Stimulated activated memory B cell treated with anti-CD40 and anti-IgM and Interleukin-4, amounts not matched to agents 10 μg/mL and 1 μg/mL and 100 μg/mL, for 72 hours (primary cell): ENCODE data around the gene ZFR2.

ENCODE experiments used
- ATAC-seq: fragments of 150-1000 bp; cut with Tn5 transposase; 2 replicates; pipeline ENCODE4 v1.10.0; 2021
- H3K27ac Mint-ChIP-seq: one replicate; pipeline ENCODE4 v1.8.0; 2022; ENCODE audit warnings: mild to moderate bottlenecking, mixed read lengths
- H3K27me3 Mint-ChIP-seq: one replicate; pipeline ENCODE4 v1.8.0; 2022; ENCODE audit warnings: mixed read lengths
- H3K36me3 Mint-ChIP-seq: one replicate; pipeline ENCODE4 v1.8.0; 2022; ENCODE audit warnings: mixed read lengths
- H3K4me1 Mint-ChIP-seq: one replicate; pipeline ENCODE4 v1.8.0; 2022; ENCODE audit warnings: mixed read lengths
- H3K4me3 Mint-ChIP-seq: one replicate; pipeline ENCODE4 v1.8.0; 2022; ENCODE audit warnings: mild to moderate bottlenecking, moderate library complexity, mixed read lengths
- H3K9me3 Mint-ChIP-seq: one replicate; pipeline ENCODE4 v1.8.0; 2022; ENCODE audit warnings: mixed read lengths

ZFR2 gene

GRCh38 chr19:3834349-3835054 is 34.3 kb downstream of the ZFR2 start:
- H3K27ac Mint-ChIP-seq = no peak overlapping the region
- H3K4me1 Mint-ChIP-seq = no peaks in the 10 kb centered on the region
- no peaks in the 10 kb centered on the region for H3K27me3 Mint-ChIP-seq
- ATAC-seq = no peak
- H3K9me3 Mint-ChIP-seq = no peaks in the 10 kb centered on the region
- no peaks in the 10 kb centered on the region for H3K36me3 Mint-ChIP-seq
- H3K4me3 Mint-ChIP-seq = no peak overlapping the region

- no peak overlapping the region for H3K27ac Mint-ChIP-seq
- no peaks in the 10 kb centered on the region for H3K4me1 Mint-ChIP-seq
- no peak for ATAC-seq
- no peak overlapping the region for H3K4me3 Mint-ChIP-seq
- H3K9me3 Mint-ChIP-seq = no peaks in the 10 kb centered on the region
- H3K27me3 Mint-ChIP-seq = peaks cover 6% of the 10 kb centered on the region
- no peaks in the 10 kb centered on the region for H3K36me3 Mint-ChIP-seq
Observed at GRCh38 chr19:3833578-3834348, 35.1 kb downstream of the ZFR2 start.

GRCh38 chr19:3832001-3832400 is 36.8 kb downstream of the ZFR2 start:
- Mint-ChIP-seq H3K27ac (no peak overlapping the region), H3K27me3 (peaks cover 15% of the 10 kb centered on the region), H3K36me3 (no peaks in the 10 kb centered on the region), H3K4me3 (no peak overlapping the region), H3K4me1 (peaks cover 7% of the 10 kb centered on the region), H3K9me3 (no peaks in the 10 kb centered on the region)
- ATAC-seq = no peak

- Mint-ChIP-seq H3K4me1 (peaks cover 7% of the 10 kb centered on the region), H3K4me3 (no peak overlapping the region), H3K36me3 (no peaks in the 10 kb centered on the region), H3K9me3 (no peaks in the 10 kb centered on the region), H3K27me3 (peaks cover 17% of the 10 kb centered on the region), H3K27ac (no peak overlapping the region)
- no peak for ATAC-seq
Observed at GRCh38 chr19:3831601-3832000, 37.2 kb downstream of the ZFR2 start.

- no peak for ATAC-seq
- Mint-ChIP-seq H3K27ac (no peak overlapping the region), H3K4me1 (peaks cover 7% of the 10 kb centered on the region), H3K4me3 (no peak overlapping the region), H3K27me3 (peaks cover 24% of the 10 kb centered on the region), H3K9me3 (no peaks in the 10 kb centered on the region), H3K36me3 (no peaks in the 10 kb centered on the region)
Observed at GRCh38 chr19:3830621-3831589, 37.9 kb downstream of the ZFR2 start.

- Mint-ChIP-seq H3K4me3 (no peak overlapping the region), H3K4me1 (peaks cover 7% of the 10 kb centered on the region), H3K9me3 (no peaks in the 10 kb centered on the region), H3K27ac (no peak overlapping the region), H3K27me3 (peaks cover 32% of the 10 kb centered on the region), H3K36me3 (no peaks in the 10 kb centered on the region)
- ATAC-seq = no peak
Observed at GRCh38 chr19:3827306-3827705, 41.5 kb downstream of the ZFR2 start.

GRCh38 chr19:3826163-3826562 is 42.7 kb downstream of the ZFR2 start:
- peaks cover 15% of the 10 kb centered on the region for H3K4me1 Mint-ChIP-seq
- peaks cover 32% of the 10 kb centered on the region for H3K27me3 Mint-ChIP-seq
- no peak for ATAC-seq
- H3K9me3 Mint-ChIP-seq = no peaks in the 10 kb centered on the region
- no peak overlapping the region for H3K27ac Mint-ChIP-seq
- no peak overlapping the region for H3K4me3 Mint-ChIP-seq
- H3K36me3 Mint-ChIP-seq = no peaks in the 10 kb centered on the region

GRCh38 chr19:3825286-3825956 is 43.4 kb downstream of the ZFR2 start:
- no peaks in the 10 kb centered on the region for H3K9me3 Mint-ChIP-seq
- ATAC-seq = no peak
- H3K4me1 Mint-ChIP-seq = peaks cover 17% of the 10 kb centered on the region
- H3K27me3 Mint-ChIP-seq = peaks cover 32% of the 10 kb centered on the region
- H3K36me3 Mint-ChIP-seq = no peaks in the 10 kb centered on the region
- H3K4me3 Mint-ChIP-seq = no peak overlapping the region
- H3K27ac Mint-ChIP-seq = no peak overlapping the region

- no peak overlapping the region for H3K4me3 Mint-ChIP-seq
- peaks cover 21% of the 10 kb centered on the region for H3K4me1 Mint-ChIP-seq
Observed at GRCh38 chr19:3823350-3823713, 45.5 kb downstream of the ZFR2 start.

GRCh38 chr19:3822683-3823349 is 46.0 kb downstream of the ZFR2 start:
- peaks cover 22% of the 10 kb centered on the region for H3K4me1 Mint-ChIP-seq
- H3K27me3 Mint-ChIP-seq = peaks cover 18% of the 10 kb centered on the region
- no peak overlapping the region for H3K4me3 Mint-ChIP-seq
- H3K9me3 Mint-ChIP-seq = no peaks in the 10 kb centered on the region
- no peak overlapping the region for H3K27ac Mint-ChIP-seq
- ATAC-seq = no peak
- H3K36me3 Mint-ChIP-seq = no peaks in the 10 kb centered on the region

More at GRCh38 chr19:3823350-3823713, 45.5 kb downstream of the ZFR2 start:
- peaks cover 22% of the 10 kb centered on the region for H3K27me3 Mint-ChIP-seq
- no peaks in the 10 kb centered on the region for H3K36me3 Mint-ChIP-seq
- no peak for ATAC-seq
- no peak overlapping the region for H3K27ac Mint-ChIP-seq
- H3K9me3 Mint-ChIP-seq = no peaks in the 10 kb centered on the region

GRCh38 chr19:3821857-3822364 is 46.9 kb downstream of the ZFR2 start:
- no peaks in the 10 kb centered on the region for H3K36me3 Mint-ChIP-seq
- peak; percentile 57 for ATAC-seq
- no peak overlapping the region for H3K27ac Mint-ChIP-seq
- H3K4me3 Mint-ChIP-seq = no peak overlapping the region
- peaks cover 26% of the 10 kb centered on the region for H3K4me1 Mint-ChIP-seq
- H3K9me3 Mint-ChIP-seq = no peaks in the 10 kb centered on the region
- peaks cover 18% of the 10 kb centered on the region for H3K27me3 Mint-ChIP-seq

GRCh38 chr19:3821156-3821555 is 47.7 kb downstream of the ZFR2 start:
- H3K27me3 Mint-ChIP-seq = peaks cover 11% of the 10 kb centered on the region
- no peak for ATAC-seq
- peaks cover 26% of the 10 kb centered on the region for H3K4me1 Mint-ChIP-seq
- H3K36me3 Mint-ChIP-seq = no peaks in the 10 kb centered on the region
- H3K4me3 Mint-ChIP-seq = no peak overlapping the region
- no peaks in the 10 kb centered on the region for H3K9me3 Mint-ChIP-seq
- no peak overlapping the region for H3K27ac Mint-ChIP-seq

- Mint-ChIP-seq H3K27me3 (no peaks in the 10 kb centered on the region), H3K36me3 (no peaks in the 10 kb centered on the region), H3K4me1 (peaks cover 26% of the 10 kb centered on the region), H3K4me3 (no peak overlapping the region), H3K9me3 (no peaks in the 10 kb centered on the region), H3K27ac (no peak overlapping the region)
- ATAC-seq = peak; percentile 32
Observed at GRCh38 chr19:3819989-3820388, 48.8 kb downstream of the ZFR2 start.

- no peak overlapping the region for H3K27ac Mint-ChIP-seq
- no peak for ATAC-seq
- no peak overlapping the region for H3K4me3 Mint-ChIP-seq
- H3K4me1 Mint-ChIP-seq = peaks cover 32% of the 10 kb centered on the region
- no peaks in the 10 kb centered on the region for H3K36me3 Mint-ChIP-seq
- H3K27me3 Mint-ChIP-seq = no peaks in the 10 kb centered on the region
- no peaks in the 10 kb centered on the region for H3K9me3 Mint-ChIP-seq
Observed at GRCh38 chr19:3818918-3819317, 49.9 kb downstream of the ZFR2 start.
